SK-N-SH (cell line): ENCODE results near the gene RPL26.

Experiments
- CTCF ChIP-seq: fragments of 200-600 bp; sonication (generic); IDR thresholded peaks from 2 replicates; pipeline ENCODE4 v1.6.1; 2017; ENCODE audit warnings: antibody characterized with exemption, mild to moderate bottlenecking, moderate library complexity
- MXI1 ChIP-seq: IDR thresholded peaks from 2 replicates; pipeline ENCODE4 v1.6.1; 2012; ENCODE audit warnings: mild to moderate bottlenecking, low read depth, low read length, improper control_type of control experiment
- POLR2AphosphoS5 ChIP-seq: IDR thresholded peaks from 2 replicates; pipeline ENCODE4 v1.6.1; 2012; ENCODE audit warnings: low read depth, low read length
- REST ChIP-seq: IDR thresholded peaks from 2 replicates; pipeline ENCODE4 v1.6.1; 2012; ENCODE audit warnings: mild to moderate bottlenecking, low read depth, low read length, moderate library complexity

DNA sequence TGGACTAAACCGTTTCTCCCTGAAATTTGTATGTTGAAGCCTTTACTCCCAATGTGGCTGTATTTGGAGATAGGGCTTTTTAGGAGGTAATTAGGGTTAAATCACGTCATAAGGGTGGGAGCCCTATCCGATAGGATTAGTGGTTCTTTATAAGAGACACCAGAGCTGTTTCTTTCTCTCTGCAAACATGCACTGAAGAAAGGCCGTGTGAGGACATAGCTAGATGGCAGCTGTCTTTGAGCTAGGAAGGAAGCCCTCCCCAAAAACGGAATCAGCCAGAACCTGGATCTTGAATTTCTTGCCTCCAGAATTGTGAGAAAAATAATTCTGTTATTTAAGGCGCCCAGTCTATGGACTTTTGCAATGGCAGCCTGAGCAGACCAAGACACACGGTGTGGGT, 29.3 kb downstream of the RPL26 start:
- TF ChIP-seq CTCF, result no peak
- no peak for TF ChIP-seq POLR2AphosphoS5
- TF ChIP-seq MXI1, result no peak
- TF ChIP-seq REST, result no peak
